ENCODE results near the gene PPIP5K2.
"Not testable (repeated sequence)": the region's sequence is repeated elsewhere in the genome, so short reads cannot be mapped to it uniquely, and the experiment has no call there.

Gene PPIP5K2

DNA sequence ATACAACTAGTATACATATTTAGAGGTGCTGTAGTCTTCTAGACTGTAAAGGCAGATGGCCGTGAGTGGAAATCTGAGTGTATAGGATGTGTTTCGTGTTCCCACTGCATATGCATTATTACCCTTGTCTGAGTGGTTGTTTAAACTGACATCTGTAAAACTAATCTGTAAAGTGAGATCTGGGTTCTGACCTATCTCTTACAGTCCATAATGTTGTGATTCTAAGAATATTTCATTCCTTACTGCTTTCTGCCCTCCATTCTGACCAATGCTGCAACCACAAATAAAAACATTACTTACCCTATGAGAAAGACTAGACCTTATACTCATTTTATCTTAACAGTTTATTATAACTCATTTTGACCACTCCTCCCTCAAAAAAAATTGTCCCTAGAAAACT lies 90.9 kb downstream of the PPIP5K2 start:
- no peak for DNase-seq

DNA sequence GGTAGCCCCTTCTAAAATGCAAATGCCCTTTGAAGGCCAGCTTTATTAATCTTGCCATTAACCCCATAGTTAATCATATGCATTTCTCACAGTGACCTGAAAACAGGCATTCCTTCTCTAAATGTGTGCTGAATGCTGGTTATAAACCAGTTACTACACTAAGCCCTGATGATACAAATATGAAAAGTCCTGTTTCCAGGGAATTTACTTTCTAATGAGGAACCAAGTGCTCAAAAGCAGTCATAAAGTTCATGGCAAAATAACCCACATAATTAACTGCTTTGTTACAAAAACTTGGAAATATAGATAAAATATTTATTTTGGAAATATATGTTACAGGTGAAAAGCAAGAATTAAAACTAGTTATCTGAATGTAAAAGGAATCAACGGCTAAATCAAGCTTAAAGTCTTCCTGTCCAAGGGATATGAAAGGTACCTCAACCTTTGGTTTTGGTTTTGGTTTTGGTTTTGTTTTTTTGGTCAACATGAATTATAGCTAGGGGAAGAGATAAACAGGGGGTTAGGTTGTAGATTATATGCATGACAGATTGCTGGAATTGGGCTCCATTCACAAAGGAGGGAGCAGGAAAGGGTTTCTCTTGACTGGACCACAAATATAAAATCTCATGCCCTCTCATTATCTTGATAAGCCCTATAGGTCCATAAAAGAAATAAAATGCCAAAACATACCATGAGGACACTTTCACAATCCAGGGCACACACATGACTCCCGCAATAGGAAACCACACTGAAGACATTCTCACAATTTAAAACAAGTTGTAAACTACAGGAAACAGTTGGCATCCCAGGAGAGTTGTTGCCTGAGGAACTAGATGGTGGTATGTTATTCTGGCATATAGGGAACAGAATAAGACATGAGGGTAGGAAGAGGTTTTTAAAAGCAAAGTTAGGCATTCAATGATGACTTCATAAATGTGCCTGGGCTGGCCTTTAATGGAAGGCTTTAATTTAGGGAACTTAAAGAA lies 91.8 kb downstream of the PPIP5K2 start:
- no peak for DNase-seq

GRCh38 chr5:103216137-103216536 lies 96.0 kb downstream of the PPIP5K2 start:
- no peak for DNase-seq

- no peak for DNase-seq
These were observed 96.6 kb downstream of the PPIP5K2 start for GRCh38 chr5:103216697-103217096.

GRCh38 chr5:103217101-103217500 lies 97.0 kb downstream of the PPIP5K2 start:
- no peak for DNase-seq

DNA sequence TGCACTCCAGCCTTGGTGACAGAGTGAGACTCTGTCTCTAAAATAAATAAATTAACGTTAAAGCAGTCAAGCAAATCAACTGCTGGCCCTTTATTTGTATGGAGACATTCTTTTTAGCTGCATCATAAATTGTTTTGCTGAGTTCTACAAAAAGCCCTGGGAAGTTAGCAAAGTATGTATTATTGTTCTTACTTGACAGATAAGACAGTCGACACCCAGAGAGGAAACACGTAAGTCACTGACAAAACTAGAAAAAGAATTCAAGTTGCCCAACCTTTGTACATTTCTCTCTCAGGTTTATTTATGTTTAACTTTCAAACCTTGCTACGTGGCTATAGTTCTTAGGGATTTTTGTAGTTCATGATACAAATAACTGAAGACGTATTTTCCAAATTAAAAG lies 98.1 kb downstream of the PPIP5K2 start:
- DNase-seq: no peak

DNA sequence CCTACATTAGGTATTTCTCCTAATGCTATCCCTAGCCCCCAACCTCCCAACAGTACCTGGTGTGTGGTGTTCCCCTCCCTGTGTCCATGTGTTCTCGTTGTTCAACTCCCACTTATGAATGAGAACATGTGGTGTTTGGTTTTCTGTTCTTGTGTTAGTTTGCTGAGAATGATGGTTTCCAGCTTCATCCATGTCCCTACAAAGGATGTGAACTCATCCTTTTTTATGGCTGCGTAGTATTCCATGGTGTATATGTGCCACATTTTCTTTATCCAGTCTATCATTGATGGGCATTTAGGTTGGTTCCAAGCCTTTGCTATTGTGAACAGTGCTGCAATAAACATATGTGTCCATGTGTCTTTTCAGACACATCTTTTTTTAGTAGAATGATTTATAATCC lies 99.0 kb downstream of the PPIP5K2 start:
- DNase-seq: not testable (repeated sequence)

DNA sequence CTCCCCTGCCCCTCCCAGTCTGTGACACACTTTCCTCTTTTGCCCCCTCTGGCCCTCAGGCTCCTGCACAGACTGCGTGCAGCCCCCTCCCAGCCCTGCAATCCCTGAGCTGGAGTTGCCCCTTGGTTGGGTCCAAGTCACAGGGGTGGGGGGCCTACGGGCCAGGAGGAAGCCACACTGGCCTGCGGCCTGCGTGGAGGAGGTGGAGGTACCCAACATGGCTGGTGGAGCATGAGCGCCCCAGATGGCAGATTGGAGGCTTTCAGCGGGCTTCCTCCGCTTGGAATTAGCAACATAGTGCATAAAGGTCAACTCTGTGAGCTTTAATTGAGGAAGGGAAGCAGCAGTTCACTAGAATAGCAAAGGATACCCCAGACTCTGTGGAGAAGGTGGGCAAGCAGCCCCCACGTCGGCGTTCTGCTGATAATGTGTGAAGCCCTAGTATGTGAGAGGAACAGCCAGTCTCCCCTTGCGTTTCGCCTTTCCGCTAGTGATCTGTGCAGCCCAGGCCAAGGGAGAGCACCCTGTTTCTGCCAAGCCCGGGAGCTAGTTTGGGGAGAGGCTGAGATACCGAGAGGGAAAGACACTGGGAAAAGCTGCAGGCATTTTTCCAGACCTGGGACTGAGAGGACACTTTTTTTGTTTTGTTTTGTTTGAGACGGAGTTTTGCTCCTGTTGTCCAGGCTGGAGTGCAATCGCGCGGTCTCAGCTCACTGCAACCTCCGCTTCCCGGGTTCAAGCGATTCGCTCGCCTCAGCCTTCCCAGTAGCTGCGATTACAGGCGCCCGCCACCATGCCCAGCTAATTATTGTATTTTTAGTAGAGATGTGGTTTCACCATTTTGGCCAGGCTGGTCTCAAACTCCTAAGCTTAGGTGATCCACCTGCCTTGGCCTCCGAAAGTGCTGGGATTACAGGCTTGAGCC lies 103.2 kb downstream of the PPIP5K2 start:
- DNase-seq: no peak

- DNase-seq: peak; percentile 44
These were observed 104.2 kb downstream of the PPIP5K2 start for GRCh38 chr5:103224118-103224893.

DNA sequence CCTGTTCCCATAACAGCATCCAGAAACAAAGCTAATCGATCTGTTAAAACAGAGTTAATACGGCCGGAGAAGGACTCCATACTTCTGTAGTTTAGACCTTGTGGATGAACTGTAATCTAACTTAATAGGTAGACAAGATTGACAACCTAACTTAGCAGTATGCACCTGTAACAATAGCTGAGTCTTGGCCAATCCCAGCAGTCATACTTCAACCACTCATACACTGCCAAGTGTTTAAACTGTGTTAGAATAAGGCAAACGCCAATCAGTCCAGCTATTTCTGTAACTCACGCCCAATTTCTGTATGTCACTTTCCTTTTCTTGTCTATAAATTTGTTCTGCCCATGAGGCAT lies 104.8 kb downstream of the PPIP5K2 start:
- no peak for DNase-seq

DNA sequence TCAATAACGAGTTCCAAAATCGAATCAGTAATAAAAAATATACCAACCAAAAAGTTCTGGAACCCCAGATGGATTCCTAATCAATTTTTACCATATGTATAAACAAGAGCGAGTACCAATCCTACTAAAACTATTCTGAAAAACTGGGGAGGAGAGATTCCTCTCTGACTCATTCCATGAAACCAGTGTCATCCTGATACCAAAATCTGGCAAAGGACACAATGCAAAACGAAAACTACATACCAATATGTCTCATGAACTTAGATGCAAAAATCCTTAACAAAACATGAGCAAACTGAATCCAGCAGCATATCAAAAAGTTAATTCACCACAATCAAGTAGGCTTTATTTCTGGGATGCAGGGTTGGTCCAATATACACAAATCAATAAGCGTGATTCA lies 108.0 kb downstream of the PPIP5K2 start:
- DNase-seq: no peak

GRCh38 chr5:103228588-103228987 lies 108.5 kb downstream of the PPIP5K2 start:
- no peak for DNase-seq

DNA sequence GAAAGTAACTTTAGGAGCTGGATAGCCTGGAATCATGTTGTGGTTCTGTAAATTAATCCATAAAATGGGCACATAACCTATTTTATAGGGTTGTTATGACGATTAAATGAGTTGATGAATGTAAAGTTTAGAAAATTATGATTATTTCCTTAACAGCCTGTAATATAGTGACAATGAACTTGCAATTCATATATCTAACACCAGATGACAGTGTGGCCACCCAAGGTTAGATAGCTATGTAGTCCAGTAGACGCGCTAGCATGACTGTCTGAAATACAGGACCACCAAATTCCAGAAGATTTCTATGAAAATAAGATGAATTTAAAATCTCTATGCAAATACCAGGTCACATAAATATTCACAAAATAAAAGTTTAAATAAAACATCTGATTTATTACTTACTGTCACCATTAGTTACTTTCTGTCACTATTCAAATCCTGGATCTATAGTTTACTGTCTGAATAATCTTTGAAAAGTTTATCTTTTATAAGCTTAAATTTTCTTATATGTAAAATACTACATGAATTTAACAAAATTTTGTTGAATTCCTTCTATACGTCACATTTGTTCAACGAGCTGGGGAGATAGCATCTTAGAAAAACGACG lies 112.4 kb downstream of the PPIP5K2 start:
- DNase-seq: peak; percentile 4

DNA sequence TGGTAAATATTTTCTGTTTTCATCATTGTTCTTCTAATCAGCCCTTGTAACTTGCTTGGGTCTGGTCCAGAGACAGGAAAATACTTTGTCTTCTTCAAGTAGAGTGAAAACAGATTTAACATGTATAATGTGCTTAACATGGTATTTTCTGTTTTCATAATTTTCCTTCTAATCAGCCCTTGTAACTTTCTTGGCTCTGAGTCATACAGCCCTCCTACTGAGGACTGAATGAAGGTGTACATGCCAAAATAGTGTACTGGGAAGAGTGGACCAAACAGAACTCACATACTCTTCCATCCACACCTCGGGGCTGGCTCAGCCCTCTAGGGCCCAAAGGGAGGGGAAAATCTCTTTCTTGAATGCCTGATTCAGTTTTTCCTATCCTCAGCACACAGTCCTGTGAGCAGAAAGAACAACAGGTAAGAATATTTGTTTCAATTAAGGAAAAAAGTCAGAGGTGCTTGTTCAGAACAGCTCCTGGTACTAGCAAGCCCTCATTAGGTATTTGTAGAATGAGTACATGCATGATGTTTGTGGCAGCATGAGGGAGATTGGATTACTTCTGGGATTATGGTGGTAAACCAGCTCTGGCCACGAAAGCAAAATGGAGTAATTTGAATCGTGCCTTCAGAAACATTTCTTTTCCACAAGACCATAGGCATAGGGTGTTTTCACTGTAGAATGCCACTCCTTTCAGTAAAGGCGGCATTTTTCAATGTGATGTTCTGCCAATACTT lies 114.3 kb downstream of the PPIP5K2 start:
- DNase-seq: no peak

GRCh38 chr5:103235891-103236290 lies 115.8 kb downstream of the PPIP5K2 start:
- DNase-seq: no peak

GRCh38 chr5:103237778-103238177 lies 117.7 kb downstream of the PPIP5K2 start:
- DNase-seq: no peak

- DNase-seq: no peak
These were observed 123.6 kb downstream of the PPIP5K2 start for GRCh38 chr5:103243665-103244064.

GRCh38 chr5:103244398-103244797 lies 124.3 kb downstream of the PPIP5K2 start:
- no peak for DNase-seq

- no peak for DNase-seq
These were observed 125.7 kb downstream of the PPIP5K2 start for GRCh38 chr5:103245761-103246160.

DNA sequence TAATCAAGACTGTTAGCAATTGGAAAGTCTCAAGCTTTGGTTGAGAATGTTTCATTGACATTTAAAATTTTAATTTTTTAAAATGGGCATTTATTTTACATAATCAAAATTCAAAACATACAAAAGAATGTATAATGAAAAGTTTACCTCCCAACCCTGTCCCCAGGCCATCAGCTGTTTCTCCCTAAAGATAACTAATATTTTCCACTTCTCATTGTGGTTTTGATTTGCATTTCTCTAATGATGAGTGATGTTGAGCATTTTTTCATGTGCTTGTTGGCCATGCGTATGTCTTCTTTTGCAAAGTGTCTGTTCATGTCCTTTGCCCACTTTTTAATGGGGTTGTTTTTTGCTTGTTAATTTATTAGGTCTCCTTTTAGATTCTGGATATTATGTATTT lies 127.0 kb downstream of the PPIP5K2 start:
- DNase-seq: no peak

GRCh38 chr5:103249068-103249467 lies 129.0 kb downstream of the PPIP5K2 start:
- no peak for DNase-seq

GRCh38 chr5:103254921-103255320 lies 134.8 kb downstream of the PPIP5K2 start:
- no peak for DNase-seq

Data from NCI-H345 (cell line).